ENCODE data around the gene ZBTB16.

ZBTB16 gene

GRCh38 chr11:114255289-114255688 is 195.8 kb downstream of the ZBTB16 start:
- Histone ChIP-seq H3K4ac (ENCODE audit: low read depth, low read length) (no peak overlapping the region), H3K79me2 (ENCODE audit: control insufficient read depth, insufficient read depth, low read length) (no peaks in the 10 kb centered on the region), H2BK15ac (replicated peaks; ENCODE audit: low read depth) (no peak overlapping the region), H3K56ac (ENCODE audit: low read length) (no peak overlapping the region), H3K36me3 (ENCODE audit: control insufficient read depth, insufficient read depth, low read length) (no peaks in the 10 kb centered on the region), H3K18ac (ENCODE audit: low read length) (no peak overlapping the region), H4K5ac (ENCODE audit: low read length) (no peak overlapping the region), H3K79me1 (ENCODE audit: low read length) (no peaks in the 10 kb centered on the region), H3K4me2 (ENCODE audit: low read length) (no peak overlapping the region), H2BK5ac (ENCODE audit: low read length) (no peak overlapping the region), H3K9ac (ENCODE audit: low read length) (no peak overlapping the region), H3K27me3 (ENCODE audit: insufficient read depth, low read length, poor library complexity) (no peaks in the 10 kb centered on the region), H3K27ac (ENCODE audit: low read depth, low read length) (no peak overlapping the region), H2BK120ac (ENCODE audit: low read depth, low read length) (no peak overlapping the region), H3K4me1 (ENCODE audit: control insufficient read depth, low read depth, low read length) (peaks cover 2% of the 10 kb centered on the region), H2AK5ac (ENCODE audit: low read length) (no peak overlapping the region), H3K23ac (ENCODE audit: low read length) (no peak overlapping the region), H3K4me3 (ENCODE audit: low read length) (no peak overlapping the region), H4K8ac (ENCODE audit: low read depth, low read length) (no peak overlapping the region)
- DNase-seq = no peak
- no CpG with 5 or more reads among the region's 11 CpGs for WGBS (ENCODE audit: extremely low coverage, insufficient coverage, low lambda C conversion rate)

- no peak overlapping the region for H3K27ac ChIP-seq (ENCODE audit: low read depth, low read length)
These were observed 196.9 kb downstream of the ZBTB16 start for GRCh38 chr11:114256176-114256966.

GRCh38 chr11:114256967-114257286 is 197.4 kb downstream of the ZBTB16 start:
- no peak overlapping the region for H2BK15ac ChIP-seq (replicated peaks; ENCODE audit: low read depth)
- H3K4ac ChIP-seq (ENCODE audit: low read depth, low read length) = no peak overlapping the region
- H3K79me1 ChIP-seq (ENCODE audit: low read length) = no peaks in the 10 kb centered on the region
- H2BK120ac ChIP-seq (ENCODE audit: low read depth, low read length) = no peak overlapping the region
- H3K27ac ChIP-seq (ENCODE audit: low read depth, low read length) = no peak overlapping the region
- H3K4me1 ChIP-seq (ENCODE audit: control insufficient read depth, low read depth, low read length) = no peaks in the 10 kb centered on the region
- no peak overlapping the region for H2AK5ac ChIP-seq (ENCODE audit: low read length)
- no peaks in the 10 kb centered on the region for H3K36me3 ChIP-seq (ENCODE audit: control insufficient read depth, insufficient read depth, low read length)
- no peak overlapping the region for H4K8ac ChIP-seq (ENCODE audit: low read depth, low read length)
- no peak overlapping the region for H3K56ac ChIP-seq (ENCODE audit: low read length)
- H3K27me3 ChIP-seq (ENCODE audit: insufficient read depth, low read length, poor library complexity) = no peaks in the 10 kb centered on the region
- H3K4me2 ChIP-seq (ENCODE audit: low read length) = no peak overlapping the region
- no peak overlapping the region for H3K18ac ChIP-seq (ENCODE audit: low read length)
- DNase-seq = no peak
- no peak overlapping the region for H2BK5ac ChIP-seq (ENCODE audit: low read length)
- WGBS (ENCODE audit: extremely low coverage, insufficient coverage, low lambda C conversion rate) = no CpG with 5 or more reads among the region's 10 CpGs
- H3K4me3 ChIP-seq (ENCODE audit: low read length) = no peak overlapping the region
- no peak overlapping the region for H3K23ac ChIP-seq (ENCODE audit: low read length)
- H3K9ac ChIP-seq (ENCODE audit: low read length) = no peak overlapping the region
- H4K5ac ChIP-seq (ENCODE audit: low read length) = no peak overlapping the region
- no peaks in the 10 kb centered on the region for H3K79me2 ChIP-seq (ENCODE audit: control insufficient read depth, insufficient read depth, low read length)

More at GRCh38 chr11:114256176-114256966, 196.9 kb downstream of the ZBTB16 start:
- DNase-seq = no peak
- WGBS (ENCODE audit: extremely low coverage, insufficient coverage, low lambda C conversion rate) = no CpG with 5 or more reads among the region's 20 CpGs
- Histone ChIP-seq H3K9ac (ENCODE audit: low read length) (no peak overlapping the region), H3K18ac (ENCODE audit: low read length) (no peak overlapping the region), H3K4me3 (ENCODE audit: low read length) (no peak overlapping the region), H3K79me1 (ENCODE audit: low read length) (no peaks in the 10 kb centered on the region), H3K23ac (ENCODE audit: low read length) (no peak overlapping the region), H3K4ac (ENCODE audit: low read depth, low read length) (no peak overlapping the region), H2BK15ac (replicated peaks; ENCODE audit: low read depth) (no peak overlapping the region), H3K4me2 (ENCODE audit: low read length) (no peak overlapping the region), H3K27me3 (ENCODE audit: insufficient read depth, low read length, poor library complexity) (no peaks in the 10 kb centered on the region), H2AK5ac (ENCODE audit: low read length) (no peak overlapping the region), H2BK5ac (ENCODE audit: low read length) (no peak overlapping the region), H3K4me1 (ENCODE audit: control insufficient read depth, low read depth, low read length) (peaks cover 2% of the 10 kb centered on the region), H4K8ac (ENCODE audit: low read depth, low read length) (no peak overlapping the region), H2BK120ac (ENCODE audit: low read depth, low read length) (no peak overlapping the region), H3K36me3 (ENCODE audit: control insufficient read depth, insufficient read depth, low read length) (no peaks in the 10 kb centered on the region), H3K56ac (ENCODE audit: low read length) (no peak overlapping the region), H3K79me2 (ENCODE audit: control insufficient read depth, insufficient read depth, low read length) (no peaks in the 10 kb centered on the region), H4K5ac (ENCODE audit: low read length) (no peak overlapping the region)

- Histone ChIP-seq H4K5ac (ENCODE audit: low read length) (no peak overlapping the region), H3K4me3 (ENCODE audit: low read length) (no peak overlapping the region), H3K27me3 (ENCODE audit: insufficient read depth, low read length, poor library complexity) (no peaks in the 10 kb centered on the region), H3K79me1 (ENCODE audit: low read length) (no peaks in the 10 kb centered on the region), H3K4ac (ENCODE audit: low read depth, low read length) (no peak overlapping the region), H3K18ac (ENCODE audit: low read length) (no peak overlapping the region), H3K9ac (ENCODE audit: low read length) (no peak overlapping the region), H3K23ac (ENCODE audit: low read length) (no peak overlapping the region), H2AK5ac (ENCODE audit: low read length) (no peak overlapping the region), H3K27ac (ENCODE audit: low read depth, low read length) (no peak overlapping the region), H3K4me1 (ENCODE audit: control insufficient read depth, low read depth, low read length) (no peaks in the 10 kb centered on the region), H3K4me2 (ENCODE audit: low read length) (no peak overlapping the region), H2BK5ac (ENCODE audit: low read length) (no peak overlapping the region), H3K36me3 (ENCODE audit: control insufficient read depth, insufficient read depth, low read length) (no peaks in the 10 kb centered on the region), H2BK15ac (replicated peaks; ENCODE audit: low read depth) (no peak overlapping the region), H3K79me2 (ENCODE audit: control insufficient read depth, insufficient read depth, low read length) (no peaks in the 10 kb centered on the region), H2BK120ac (ENCODE audit: low read depth, low read length) (no peak overlapping the region), H4K8ac (ENCODE audit: low read depth, low read length) (no peak overlapping the region), H3K56ac (ENCODE audit: low read length) (no peak overlapping the region)
- no CpG with 5 or more reads among the region's 29 CpGs for WGBS (ENCODE audit: extremely low coverage, insufficient coverage, low lambda C conversion rate)
- DNase-seq = peak; percentile 31
These were observed 198.4 kb downstream of the ZBTB16 start for GRCh38 chr11:114257621-114258558.

- H3K27ac ChIP-seq (ENCODE audit: low read depth, low read length) = no peak overlapping the region
- no peak overlapping the region for H2AK5ac ChIP-seq (ENCODE audit: low read length)
- no peaks in the 10 kb centered on the region for H3K36me3 ChIP-seq (ENCODE audit: control insufficient read depth, insufficient read depth, low read length)
- no peaks in the 10 kb centered on the region for H3K27me3 ChIP-seq (ENCODE audit: insufficient read depth, low read length, poor library complexity)
- no CpG with 5 or more reads among the region's 7 CpGs for WGBS (ENCODE audit: extremely low coverage, insufficient coverage, low lambda C conversion rate)
- H2BK5ac ChIP-seq (ENCODE audit: low read length) = no peak overlapping the region
- H3K79me2 ChIP-seq (ENCODE audit: control insufficient read depth, insufficient read depth, low read length) = no peaks in the 10 kb centered on the region
- DNase-seq = no peak
- no peak overlapping the region for H2BK15ac ChIP-seq (replicated peaks; ENCODE audit: low read depth)
- no peak overlapping the region for H3K4ac ChIP-seq (ENCODE audit: low read depth, low read length)
- no peak overlapping the region for H3K9ac ChIP-seq (ENCODE audit: low read length)
- H3K18ac ChIP-seq (ENCODE audit: low read length) = no peak overlapping the region
- no peak overlapping the region for H3K23ac ChIP-seq (ENCODE audit: low read length)
- no peak overlapping the region for H3K56ac ChIP-seq (ENCODE audit: low read length)
- H3K4me3 ChIP-seq (ENCODE audit: low read length) = no peak overlapping the region
- no peak overlapping the region for H3K4me2 ChIP-seq (ENCODE audit: low read length)
- no peak overlapping the region for H2BK120ac ChIP-seq (ENCODE audit: low read depth, low read length)
- no peak overlapping the region for H4K5ac ChIP-seq (ENCODE audit: low read length)
- H4K8ac ChIP-seq (ENCODE audit: low read depth, low read length) = no peak overlapping the region
- H3K79me1 ChIP-seq (ENCODE audit: low read length) = no peaks in the 10 kb centered on the region
- H3K4me1 ChIP-seq (ENCODE audit: control insufficient read depth, low read depth, low read length) = no peaks in the 10 kb centered on the region
These were observed 199.2 kb downstream of the ZBTB16 start for GRCh38 chr11:114258696-114259095.
